LoVo (cell line): ENCODE results near the gene RIC3.

Experiments
- DNase-seq: peaks from one replicate; pipeline ENCODE4 v3.0.0-alpha.2; 2016; ENCODE audit warnings: low spot score

Gene RIC3

DNA sequence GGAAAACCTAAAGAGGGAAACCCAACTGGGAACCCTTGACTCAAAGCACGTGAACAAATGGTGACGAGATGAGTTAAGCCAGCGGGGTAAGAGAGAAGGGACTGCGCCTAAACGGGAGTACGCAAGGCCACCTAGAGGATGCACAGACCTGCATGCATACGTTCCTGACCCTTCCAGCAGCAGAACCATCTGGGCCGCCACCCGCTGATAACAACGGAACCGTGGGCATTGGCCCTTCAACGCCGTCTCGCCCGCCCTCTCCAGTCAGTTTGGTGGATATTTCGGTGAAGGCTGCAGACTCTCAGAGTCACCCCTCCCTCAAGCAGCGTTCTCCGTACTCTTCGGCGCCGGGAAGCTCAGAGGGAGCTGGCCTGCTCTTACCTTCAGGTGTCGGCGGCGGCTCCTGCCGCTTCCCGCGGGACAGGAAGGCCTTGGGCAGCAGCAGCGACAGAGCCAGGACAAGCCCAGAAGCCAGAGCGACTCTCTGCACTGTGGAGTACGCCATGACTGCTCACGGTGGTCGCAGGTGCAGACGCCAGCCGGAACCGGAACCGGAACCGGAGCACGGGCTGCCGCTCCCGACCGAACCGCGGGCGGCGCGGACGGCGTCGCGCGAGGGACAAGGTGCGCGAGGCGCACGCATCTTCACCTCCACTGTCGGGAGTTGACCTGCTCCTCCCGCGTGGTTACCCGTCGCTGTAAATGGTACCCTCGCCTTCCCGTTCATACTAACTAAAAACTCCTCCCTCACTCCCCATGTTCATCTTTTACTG is at the start of gene RIC3:
TSS of gene RIC3 (minus strand) at position 541 of the 773 bp plus-strand sequence. CDS start at position 505, 36 bp downstream.
- DNase-seq, result no peak

DNA sequence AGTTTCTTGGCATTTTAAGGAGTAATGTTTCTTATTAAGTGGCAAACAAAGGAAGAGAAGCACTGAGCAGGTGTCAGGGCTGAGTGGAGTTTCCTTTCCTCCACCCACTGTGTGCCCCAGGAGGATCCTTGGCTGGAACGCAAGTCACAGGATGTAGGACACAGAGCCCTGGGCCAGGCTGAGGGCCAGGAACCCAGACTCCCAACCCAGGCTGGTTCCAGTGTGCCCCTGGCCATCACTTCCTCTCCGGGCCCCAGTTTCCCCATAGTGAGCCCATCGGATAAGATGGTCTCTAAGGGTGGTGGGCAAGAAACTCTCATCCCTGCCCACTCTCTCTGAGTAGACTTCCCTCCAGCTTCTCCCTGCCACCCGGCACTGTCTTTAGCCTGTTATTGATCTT is 49.6 kb upstream of the RIC3 start:
- no peak for DNase-seq

GRCh38 chr11:8217926-8218325 is 49.1 kb upstream of the RIC3 start:
- DNase-seq, result no peak

- DNase-seq, result no peak
These were observed 48.3 kb upstream of the RIC3 start for GRCh38 chr11:8217136-8217535.

DNA sequence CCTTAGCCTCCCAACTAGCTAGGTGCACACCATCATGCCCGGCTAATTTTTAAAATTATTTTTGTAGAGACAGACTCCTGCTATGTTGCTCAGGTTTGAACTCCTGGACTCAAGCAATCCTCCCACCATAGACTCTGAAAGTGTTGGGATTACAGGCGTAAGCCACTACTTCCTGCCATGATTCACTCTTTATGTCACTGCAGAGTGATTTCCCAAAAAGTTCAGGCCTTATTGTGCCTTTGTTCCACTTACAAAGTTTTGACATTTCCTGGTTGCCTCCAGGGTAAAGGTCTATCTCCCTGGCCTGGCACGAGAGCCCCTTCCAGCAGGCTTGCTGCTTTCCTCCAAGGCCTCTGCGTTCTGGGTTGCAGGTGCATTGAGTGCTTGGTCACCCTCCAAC is 44.6 kb upstream of the RIC3 start:
- no peak for DNase-seq

- DNase-seq, result no peak
These were observed 40.5 kb upstream of the RIC3 start for GRCh38 chr11:8209208-8209807.

DNA sequence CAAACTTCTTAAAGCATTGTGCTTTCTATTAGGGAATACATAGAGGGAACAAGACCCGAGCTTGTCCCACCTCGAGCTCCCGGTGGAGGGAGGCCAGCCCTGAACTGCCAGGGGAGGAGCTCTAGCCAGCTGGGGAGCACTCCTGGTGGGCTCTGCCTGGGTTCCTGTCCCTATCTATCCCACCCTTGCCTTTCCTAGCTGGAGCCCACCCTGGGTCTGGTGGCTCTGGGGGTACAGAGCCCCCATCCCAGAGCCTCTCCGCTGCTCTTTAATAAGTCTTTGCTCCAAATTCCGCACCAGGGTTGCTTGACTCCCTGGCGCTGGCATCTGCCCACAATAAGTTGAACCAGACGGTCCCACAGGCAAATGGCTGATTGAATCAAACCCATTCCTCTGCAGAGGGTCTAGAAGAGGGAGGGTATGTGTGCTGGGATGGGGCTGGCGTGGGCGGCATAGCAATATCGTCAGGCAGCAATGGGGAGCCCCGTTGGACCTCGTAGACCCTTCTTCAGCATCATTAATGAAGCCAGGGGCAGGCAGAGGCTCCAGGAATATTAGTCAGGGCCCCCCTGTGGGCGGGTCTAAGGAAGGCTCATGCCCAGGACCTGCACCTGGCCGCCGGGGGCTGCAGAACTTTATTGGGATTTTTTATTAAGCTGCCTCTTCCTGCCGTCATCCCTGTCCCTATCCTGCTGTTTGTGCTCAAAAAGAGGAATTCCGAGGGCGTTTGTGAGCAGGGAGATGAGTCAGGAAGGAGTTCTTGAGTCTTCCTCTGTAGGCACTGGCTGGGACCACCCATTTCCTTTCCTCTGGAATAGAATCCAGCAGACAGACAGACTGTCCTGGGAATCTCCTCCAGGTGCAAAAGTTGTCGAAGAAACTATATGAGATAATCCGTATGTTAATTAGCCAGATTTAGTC is 38.5 kb upstream of the RIC3 start:
- DNase-seq, result no peak

DNA sequence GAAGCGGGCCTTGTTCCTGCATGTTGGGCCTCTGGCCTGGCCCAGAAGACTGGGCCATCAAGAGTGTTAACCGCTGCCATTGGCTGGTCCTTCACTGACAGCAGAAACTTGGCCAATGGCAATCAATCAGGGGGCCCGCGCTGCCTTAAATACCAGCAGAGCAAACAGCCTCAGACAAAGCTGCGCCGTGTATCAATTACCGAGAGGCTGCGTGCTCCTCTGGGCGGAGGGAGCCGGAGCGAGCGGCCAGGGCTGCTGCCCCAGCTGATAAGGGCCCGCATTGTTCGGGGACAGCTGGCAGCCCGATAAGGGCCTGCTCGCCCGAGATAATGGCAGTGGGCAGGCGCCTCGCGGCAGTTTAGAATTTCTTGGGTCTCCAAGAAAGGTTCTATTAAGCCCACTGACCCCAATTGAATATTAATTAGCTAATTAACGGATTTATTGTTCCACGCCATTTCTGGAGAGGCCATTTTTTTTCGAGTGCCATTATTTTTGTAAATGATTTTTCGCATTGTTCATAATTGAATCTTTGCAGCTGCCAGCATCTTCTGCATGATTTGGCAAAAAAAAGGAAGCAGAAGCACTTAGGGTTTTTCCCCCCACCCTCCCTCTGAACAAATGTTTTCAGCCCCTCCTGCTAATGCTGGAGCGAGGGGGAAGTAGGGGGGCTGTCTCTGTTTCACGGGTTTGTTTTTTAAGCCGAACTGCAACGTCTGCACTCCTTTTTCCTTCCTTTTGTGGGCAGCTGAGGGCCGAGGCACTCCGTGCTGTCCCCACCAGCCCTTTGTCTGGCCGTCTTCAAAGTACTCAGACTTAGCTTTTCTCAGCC is 37.6 kb upstream of the RIC3 start:
- no peak for DNase-seq

DNA sequence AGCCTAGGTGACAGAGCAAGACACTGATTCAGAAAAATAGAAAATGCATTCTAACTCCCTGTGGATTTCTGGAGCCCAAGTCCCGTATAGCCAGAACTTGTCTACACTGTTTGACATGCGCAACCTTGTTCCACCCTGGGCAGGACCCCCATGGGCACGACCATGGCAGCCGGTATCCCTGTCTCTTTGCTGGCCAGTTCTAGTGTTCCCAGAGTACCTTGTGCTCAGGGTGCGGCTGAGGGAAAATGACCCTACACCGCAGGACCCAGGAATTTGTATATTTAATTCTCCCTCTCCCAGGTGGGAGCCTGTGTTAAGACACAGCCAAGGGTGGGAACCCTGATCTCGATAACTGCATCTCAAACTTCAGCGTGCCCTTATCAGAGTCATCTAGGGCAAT is 36.7 kb upstream of the RIC3 start:
- DNase-seq, result no peak

GRCh38 chr11:8204596-8204995 is 35.8 kb upstream of the RIC3 start:
- no peak for DNase-seq

DNA sequence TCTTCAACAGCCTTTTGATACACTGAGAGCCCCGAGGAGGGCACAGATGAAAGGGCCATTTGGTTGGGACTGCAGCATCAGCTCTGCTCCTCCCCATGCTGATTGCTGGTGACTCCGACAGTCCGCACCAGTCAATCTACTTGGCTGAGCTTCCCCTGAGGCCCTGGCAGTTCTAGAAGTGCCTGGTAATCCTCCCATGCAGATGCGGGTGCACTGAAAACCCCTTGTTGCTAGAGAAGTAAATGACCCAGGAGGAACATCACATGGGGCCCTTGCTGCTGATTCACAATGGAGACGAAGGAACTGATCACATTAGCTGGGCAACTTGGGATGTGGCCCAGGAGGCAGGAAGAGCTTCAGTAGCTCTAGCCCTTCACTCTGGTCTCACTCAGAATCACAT is 35.2 kb upstream of the RIC3 start:
- no peak for DNase-seq

GRCh38 chr11:8203414-8203715 is 34.5 kb upstream of the RIC3 start:
- no peak for DNase-seq

- DNase-seq, result no peak
These were observed 33.9 kb upstream of the RIC3 start for GRCh38 chr11:8202516-8203413.

GRCh38 chr11:8201644-8202365 is 33.0 kb upstream of the RIC3 start:
- no peak for DNase-seq

GRCh38 chr11:8199676-8200075 is 30.9 kb upstream of the RIC3 start:
- no peak for DNase-seq

- no peak for DNase-seq
These were observed 27.9 kb upstream of the RIC3 start for GRCh38 chr11:8196749-8197148.

- no peak for DNase-seq
These were observed 26.1 kb upstream of the RIC3 start for GRCh38 chr11:8194956-8195355.

GRCh38 chr11:8192896-8193209 is 24.0 kb upstream of the RIC3 start:
- DNase-seq, result no peak

DNA sequence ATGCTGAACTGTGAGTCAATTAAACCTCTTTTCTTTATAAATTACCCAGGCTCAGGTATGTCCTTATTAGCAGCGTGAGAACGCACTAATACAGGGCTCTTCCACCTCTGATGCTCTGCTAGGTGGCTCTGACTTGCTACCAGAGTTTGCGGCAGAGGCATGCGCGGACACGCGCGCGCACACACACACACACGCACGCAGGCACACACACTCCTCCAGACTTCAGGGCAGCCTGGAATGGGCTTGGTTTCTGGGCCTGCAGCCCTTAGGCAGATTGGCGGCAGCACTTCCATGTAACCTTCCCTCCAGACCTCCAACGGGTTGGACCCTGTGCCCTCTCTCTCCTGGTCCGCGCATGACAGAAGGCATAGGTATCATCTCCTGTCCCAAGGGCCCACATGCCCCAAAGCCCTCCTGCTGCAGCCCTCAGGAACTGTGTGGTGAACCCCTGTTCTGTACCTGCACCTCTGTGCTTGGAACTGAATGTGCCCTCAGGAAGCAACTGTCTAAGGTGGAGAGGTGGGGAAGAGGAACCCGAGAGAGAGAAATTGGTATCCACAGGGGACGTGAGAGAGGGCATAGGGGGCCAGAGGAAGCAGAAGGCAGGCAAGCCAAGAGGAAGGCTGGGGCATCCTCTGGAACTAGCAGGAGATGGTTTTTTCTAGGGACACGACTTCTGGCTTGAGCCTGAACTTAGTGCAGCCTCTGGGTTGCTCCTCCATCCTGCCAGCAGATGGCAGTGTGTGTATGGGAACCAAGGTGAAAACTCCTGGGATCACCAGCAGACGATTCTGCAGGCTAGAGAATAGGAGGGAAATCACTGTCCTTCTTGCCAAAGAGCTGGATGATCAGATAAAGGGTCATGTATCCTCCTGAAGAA is 23.4 kb upstream of the RIC3 start:
- peak; percentile 65 for DNase-seq

DNA sequence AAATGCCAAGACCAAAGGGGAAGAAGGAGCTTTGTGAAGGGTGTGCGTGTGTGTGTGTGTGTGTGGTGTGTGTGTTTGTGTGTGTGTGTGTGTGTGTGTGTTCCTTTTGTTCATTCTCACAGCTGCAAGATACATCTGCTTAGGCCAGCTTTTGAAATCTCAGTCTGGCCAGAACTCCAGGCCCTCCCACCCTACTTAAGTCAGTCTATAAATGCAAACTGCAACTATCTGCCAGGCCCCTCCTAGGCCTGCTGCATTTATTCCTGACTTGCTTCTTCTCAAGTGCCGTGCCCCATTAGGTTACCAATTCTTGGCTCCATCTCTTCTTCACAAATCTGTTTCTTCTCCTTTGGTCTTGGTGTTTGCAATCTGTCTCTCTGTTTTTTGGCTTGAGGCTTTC is 21.6 kb upstream of the RIC3 start:
- no peak for DNase-seq
